GM23338 (cell line): ENCODE measurements around the gene TNIP2. TPM values are rescaled to one million over a fixed set of nuclear protein-coding genes. Genes with fewer than 3 reads are reported as not detected.

ENCODE experiments used
- ATAC-seq: fragments of 200-7000 bp; cut with Tn5 transposase; 3 replicates; pipeline ENCODE4 v1.9.1; 2020
- DNase-seq: peaks from one replicate; pipeline ENCODE4 v3.0.0-alpha.2; 2015; ENCODE audit warnings: low spot score
- H2AFZ ChIP-seq: fragments of 200-600 bp; sonication (generic); 2 replicates; pipeline ENCODE4 v1.8.0; 2016; ENCODE audit warnings: antibody characterized with exemption, mild to moderate bottlenecking, moderate library complexity
- H3F3A ChIP-seq: fragments of 200-600 bp; sonication (generic); replicated peaks from 2 replicates; pipeline ENCODE4 v1.8.0; 2017; ENCODE audit warnings: antibody characterized with exemption, mixed run types, low read depth
- H3K27ac ChIP-seq: fragments of 200-600 bp; sonication (generic); 2 replicates; pipeline ENCODE4 v1.6.1; 2016; ENCODE audit warnings: low read depth
- H3K27me3 ChIP-seq: fragments of 200-600 bp; sonication (generic); 2 replicates; pipeline ENCODE4 v1.8.0; 2016; ENCODE audit warnings: mild to moderate bottlenecking, mixed run types, moderate library complexity; ENCODE audit not compliant: insufficient read depth
- H3K36me3 ChIP-seq: fragments of 200-600 bp; sonication (generic); 2 replicates; pipeline ENCODE4 v1.8.0; 2016; ENCODE audit warnings: mild to moderate bottlenecking; ENCODE audit not compliant: insufficient read depth
- H3K4me1 ChIP-seq: fragments of 200-600 bp; sonication (generic); 2 replicates; pipeline ENCODE4 v1.8.0; 2016; ENCODE audit warnings: mild to moderate bottlenecking, moderate library complexity; ENCODE audit not compliant: insufficient read depth
- H3K4me2 ChIP-seq: fragments of 200-600 bp; sonication (generic); 2 replicates; pipeline ENCODE4 v1.7.1; 2017; ENCODE audit warnings: mixed run types
- H3K4me3 ChIP-seq: fragments of 200-600 bp; sonication (generic); 2 replicates; pipeline ENCODE4 v1.6.1; 2016; ENCODE audit warnings: mixed run types
- H3K79me2 ChIP-seq: fragments of 200-600 bp; sonication (generic); replicated peaks from 2 replicates; pipeline ENCODE4 v1.8.0; 2017; ENCODE audit warnings: mild to moderate bottlenecking; ENCODE audit not compliant: insufficient read depth
- H3K9me2 ChIP-seq: fragments of 200-600 bp; sonication (generic); 2 replicates; pipeline ENCODE4 v1.8.0; 2017; ENCODE audit not compliant: insufficient read depth
- H4K20me1 ChIP-seq: fragments of 200-600 bp; sonication (generic); replicated peaks from 2 replicates; pipeline ENCODE4 v1.8.0; 2017; ENCODE audit warnings: mild to moderate bottlenecking; ENCODE audit not compliant: insufficient read depth
- H3K27ac Mint-ChIP-seq: 2 replicates; pipeline ENCODE4 v1.8.0; 2020; ENCODE audit warnings: inconsistent platforms, mild to moderate bottlenecking, moderate library complexity, mixed read lengths
- H3K27me3 Mint-ChIP-seq: 3 replicates; pipeline ENCODE4 v1.8.0; 2022; ENCODE audit warnings: low read depth, mild to moderate bottlenecking, moderate library complexity, mixed read lengths, inconsistent platforms; ENCODE audit not compliant: insufficient read depth, poor library complexity
- H3K36me3 Mint-ChIP-seq: 3 replicates; pipeline ENCODE4 v1.8.0; 2021; ENCODE audit warnings: low read depth, mild to moderate bottlenecking, inconsistent platforms, moderate library complexity, mixed read lengths
- H3K4me1 Mint-ChIP-seq: 3 replicates; pipeline ENCODE4 v1.8.0; 2020; ENCODE audit warnings: mild to moderate bottlenecking, inconsistent platforms, mixed read lengths
- H3K4me3 Mint-ChIP-seq: 3 replicates; pipeline ENCODE4 v1.8.0; 2021; ENCODE audit warnings: moderate library complexity, mild to moderate bottlenecking, inconsistent platforms, mixed read lengths
- H3K9me3 Mint-ChIP-seq: 3 replicates; pipeline ENCODE4 v1.8.0; 2020; ENCODE audit warnings: moderate library complexity, mild to moderate bottlenecking, inconsistent platforms, mixed read lengths
- CREB1 ChIP-seq: fragments of 250-450 bp; sonication (Bioruptor Pico); IDR thresholded peaks from 2 replicates; pipeline ENCODE4 v1.5.0; 2020; ENCODE audit warnings: low read depth, mild to moderate bottlenecking, moderate library complexity
- POLR2AphosphoS5 ChIP-seq: IDR thresholded peaks from 2 replicates; pipeline ENCODE4 v1.6.1; 2016; ENCODE audit warnings: antibody characterized with exemption, low read depth
- polyA plus RNA-seq: library from polyadenylated mRNA; unstranded; fragments of >200 nt; fragmentation: Nextera tagmentation; extraction: Ambion mirVana; gene quantifications from 2 replicates; pipeline ENCODE4 v1.2.1, GENCODE V29; 2016
- total RNA-seq: library from RNA; depleted of rRNA; stranded (reverse); fragments of >200 nt; shearing (Covaris generic); gene quantifications from 2 replicates; pipeline ENCODE4 v1.2.3, GENCODE V29; 2014
- TF ChIP-seq, protein P1 (sequence below): fragments of 250-450 bp; sonication (Bioruptor Pico); IDR thresholded peaks from 2 replicates; pipeline ENCODE4 v1.5.0; 2020; ENCODE audit warnings: mild to moderate bottlenecking, moderate library complexity
- TF ChIP-seq, protein P2 (sequence below): IDR thresholded peaks from 2 replicates; pipeline ENCODE4 v1.6.1; 2016; ENCODE audit warnings: antibody characterized with exemption
- TF ChIP-seq, protein P3 (sequence below), 2 experiments: fragments of 200-600 bp in 1 of 2; sonication (generic) in 1 of 2; conservative IDR thresholded peaks; 2 replicates each; pipeline versions ENCODE4 v1.5.1 to v1.6.1; 2016 to 2017; ENCODE audit warnings: antibody characterized with exemption in 2 of 2, low read depth in 2 of 2, mild to moderate bottlenecking in 2 of 2, moderate library complexity in 1 of 2

Gene TNIP2
- total and polyA plus RNA-seq, 2 experiments from 2014 or later, result 34.8 to 61.4 TPM

DNA sequence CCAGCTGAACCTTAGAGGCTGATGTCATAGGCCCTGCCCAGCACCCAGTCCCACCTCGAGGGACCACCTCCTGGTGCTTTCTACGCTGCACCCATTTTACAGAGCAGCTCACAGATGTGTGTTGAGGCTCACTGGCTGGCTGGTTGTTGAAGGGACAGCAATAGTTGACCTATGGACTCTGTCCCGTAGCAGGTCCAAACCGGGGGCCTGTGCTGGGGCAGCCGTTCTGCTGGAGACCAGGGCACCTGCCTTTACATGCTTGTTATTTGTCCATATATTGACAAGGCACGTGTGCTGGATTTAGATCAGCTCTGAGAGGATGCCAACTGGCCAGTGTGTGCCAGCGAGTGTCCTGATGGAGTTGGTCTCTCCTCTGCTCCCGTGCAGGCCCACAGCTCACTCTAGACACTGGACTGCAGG is 58.1 kb downstream of the TNIP2 start:
- H3K4me1 ChIP-seq, result no peaks in the 10 kb centered on the region
- no peaks in the 10 kb centered on the region; the same call in 1 of the 2 replicates for H4K20me1 ChIP-seq
- H3F3A ChIP-seq, result no peaks in the 10 kb centered on the region
- ATAC-seq (no peak), DNase-seq (no peak)
- H3K27ac ChIP-seq, result no peak overlapping the region
- Mint-ChIP-seq H3K36me3 (peaks cover 83% of the 10 kb centered on the region), H3K27me3 (peaks cover 5% of the 10 kb centered on the region), H3K27ac (no peak overlapping the region), H3K4me3 (no peak overlapping the region), H3K4me1 (no peaks in the 10 kb centered on the region), H3K9me3 (no peaks in the 10 kb centered on the region)
- no peaks in the 10 kb centered on the region for H3K27me3 ChIP-seq
- H3K9me2 ChIP-seq, result no peaks in the 10 kb centered on the region
- no peaks in the 10 kb centered on the region for H3K79me2 ChIP-seq
- TF ChIP-seq, protein P1, sequence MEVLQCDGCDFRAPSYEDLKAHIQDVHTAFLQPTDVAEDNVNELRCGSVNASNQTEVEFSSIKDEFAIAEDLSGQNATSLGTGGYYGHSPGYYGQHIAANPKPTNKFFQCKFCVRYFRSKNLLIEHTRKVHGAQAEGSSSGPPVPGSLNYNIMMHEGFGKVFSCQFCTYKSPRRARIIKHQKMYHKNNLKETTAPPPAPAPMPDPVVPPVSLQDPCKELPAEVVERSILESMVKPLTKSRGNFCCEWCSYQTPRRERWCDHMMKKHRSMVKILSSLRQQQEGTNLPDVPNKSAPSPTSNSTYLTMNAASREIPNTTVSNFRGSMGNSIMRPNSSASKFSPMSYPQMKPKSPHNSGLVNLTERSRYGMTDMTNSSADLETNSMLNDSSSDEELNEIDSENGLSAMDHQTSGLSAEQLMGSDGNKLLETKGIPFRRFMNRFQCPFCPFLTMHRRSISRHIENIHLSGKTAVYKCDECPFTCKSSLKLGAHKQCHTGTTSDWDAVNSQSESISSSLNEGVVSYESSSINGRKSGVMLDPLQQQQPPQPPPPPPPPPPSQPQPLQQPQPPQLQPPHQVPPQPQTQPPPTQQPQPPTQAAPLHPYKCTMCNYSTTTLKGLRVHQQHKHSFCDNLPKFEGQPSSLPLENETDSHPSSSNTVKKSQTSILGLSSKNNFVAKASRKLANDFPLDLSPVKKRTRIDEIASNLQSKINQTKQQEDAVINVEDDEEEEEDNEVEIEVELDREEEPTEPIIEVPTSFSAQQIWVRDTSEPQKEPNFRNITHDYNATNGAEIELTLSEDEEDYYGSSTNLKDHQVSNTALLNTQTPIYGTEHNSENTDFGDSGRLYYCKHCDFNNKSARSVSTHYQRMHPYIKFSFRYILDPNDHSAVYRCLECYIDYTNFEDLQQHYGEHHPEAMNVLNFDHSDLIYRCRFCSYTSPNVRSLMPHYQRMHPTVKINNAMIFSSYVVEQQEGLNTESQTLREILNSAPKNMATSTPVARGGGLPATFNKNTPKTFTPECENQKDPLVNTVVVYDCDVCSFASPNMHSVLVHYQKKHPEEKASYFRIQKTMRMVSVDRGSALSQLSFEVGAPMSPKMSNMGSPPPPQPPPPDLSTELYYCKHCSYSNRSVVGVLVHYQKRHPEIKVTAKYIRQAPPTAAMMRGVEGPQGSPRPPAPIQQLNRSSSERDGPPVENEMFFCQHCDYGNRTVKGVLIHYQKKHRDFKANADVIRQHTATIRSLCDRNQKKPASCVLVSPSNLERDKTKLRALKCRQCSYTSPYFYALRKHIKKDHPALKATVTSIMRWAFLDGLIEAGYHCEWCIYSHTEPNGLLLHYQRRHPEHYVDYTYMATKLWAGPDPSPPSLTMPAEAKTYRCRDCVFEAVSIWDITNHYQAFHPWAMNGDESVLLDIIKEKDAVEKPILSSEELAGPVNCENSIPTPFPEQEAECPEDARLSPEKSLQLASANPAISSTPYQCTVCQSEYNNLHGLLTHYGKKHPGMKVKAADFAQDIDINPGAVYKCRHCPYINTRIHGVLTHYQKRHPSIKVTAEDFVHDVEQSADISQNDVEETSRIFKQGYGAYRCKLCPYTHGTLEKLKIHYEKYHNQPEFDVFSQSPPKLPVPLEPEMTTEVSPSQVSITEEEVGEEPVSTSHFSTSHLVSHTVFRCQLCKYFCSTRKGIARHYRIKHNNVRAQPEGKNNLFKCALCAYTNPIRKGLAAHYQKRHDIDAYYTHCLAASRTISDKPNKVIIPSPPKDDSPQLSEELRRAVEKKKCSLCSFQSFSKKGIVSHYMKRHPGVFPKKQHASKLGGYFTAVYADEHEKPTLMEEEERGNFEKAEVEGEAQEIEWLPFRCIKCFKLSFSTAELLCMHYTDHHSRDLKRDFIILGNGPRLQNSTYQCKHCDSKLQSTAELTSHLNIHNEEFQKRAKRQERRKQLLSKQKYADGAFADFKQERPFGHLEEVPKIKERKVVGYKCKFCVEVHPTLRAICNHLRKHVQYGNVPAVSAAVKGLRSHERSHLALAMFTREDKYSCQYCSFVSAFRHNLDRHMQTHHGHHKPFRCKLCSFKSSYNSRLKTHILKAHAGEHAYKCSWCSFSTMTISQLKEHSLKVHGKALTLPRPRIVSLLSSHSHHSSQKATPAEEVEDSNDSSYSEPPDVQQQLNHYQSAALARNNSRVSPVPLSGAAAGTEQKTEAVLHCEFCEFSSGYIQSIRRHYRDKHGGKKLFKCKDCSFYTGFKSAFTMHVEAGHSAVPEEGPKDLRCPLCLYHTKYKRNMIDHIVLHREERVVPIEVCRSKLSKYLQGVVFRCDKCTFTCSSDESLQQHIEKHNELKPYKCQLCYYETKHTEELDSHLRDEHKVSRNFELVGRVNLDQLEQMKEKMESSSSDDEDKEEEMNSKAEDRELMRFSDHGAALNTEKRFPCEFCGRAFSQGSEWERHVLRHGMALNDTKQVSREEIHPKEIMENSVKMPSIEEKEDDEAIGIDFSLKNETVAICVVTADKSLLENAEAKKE (CRISPR knock-in tag), result no peak
- no peak for TF ChIP-seq CREB1 (CRISPR knock-in tag)
- TF ChIP-seq POLR2AphosphoS5, result no peak
- TF ChIP-seq, protein P2, sequence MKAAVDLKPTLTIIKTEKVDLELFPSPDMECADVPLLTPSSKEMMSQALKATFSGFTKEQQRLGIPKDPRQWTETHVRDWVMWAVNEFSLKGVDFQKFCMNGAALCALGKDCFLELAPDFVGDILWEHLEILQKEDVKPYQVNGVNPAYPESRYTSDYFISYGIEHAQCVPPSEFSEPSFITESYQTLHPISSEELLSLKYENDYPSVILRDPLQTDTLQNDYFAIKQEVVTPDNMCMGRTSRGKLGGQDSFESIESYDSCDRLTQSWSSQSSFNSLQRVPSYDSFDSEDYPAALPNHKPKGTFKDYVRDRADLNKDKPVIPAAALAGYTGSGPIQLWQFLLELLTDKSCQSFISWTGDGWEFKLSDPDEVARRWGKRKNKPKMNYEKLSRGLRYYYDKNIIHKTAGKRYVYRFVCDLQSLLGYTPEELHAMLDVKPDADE, result no peak
- TF ChIP-seq, protein P3, sequence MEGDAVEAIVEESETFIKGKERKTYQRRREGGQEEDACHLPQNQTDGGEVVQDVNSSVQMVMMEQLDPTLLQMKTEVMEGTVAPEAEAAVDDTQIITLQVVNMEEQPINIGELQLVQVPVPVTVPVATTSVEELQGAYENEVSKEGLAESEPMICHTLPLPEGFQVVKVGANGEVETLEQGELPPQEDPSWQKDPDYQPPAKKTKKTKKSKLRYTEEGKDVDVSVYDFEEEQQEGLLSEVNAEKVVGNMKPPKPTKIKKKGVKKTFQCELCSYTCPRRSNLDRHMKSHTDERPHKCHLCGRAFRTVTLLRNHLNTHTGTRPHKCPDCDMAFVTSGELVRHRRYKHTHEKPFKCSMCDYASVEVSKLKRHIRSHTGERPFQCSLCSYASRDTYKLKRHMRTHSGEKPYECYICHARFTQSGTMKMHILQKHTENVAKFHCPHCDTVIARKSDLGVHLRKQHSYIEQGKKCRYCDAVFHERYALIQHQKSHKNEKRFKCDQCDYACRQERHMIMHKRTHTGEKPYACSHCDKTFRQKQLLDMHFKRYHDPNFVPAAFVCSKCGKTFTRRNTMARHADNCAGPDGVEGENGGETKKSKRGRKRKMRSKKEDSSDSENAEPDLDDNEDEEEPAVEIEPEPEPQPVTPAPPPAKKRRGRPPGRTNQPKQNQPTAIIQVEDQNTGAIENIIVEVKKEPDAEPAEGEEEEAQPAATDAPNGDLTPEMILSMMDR (conservative IDR thresholded peaks at IDR 0.05; ENCODE audit: low read depth in 2 of 2), result no peak
- no peak overlapping the region for H3K4me3 ChIP-seq
- no peak overlapping the region for H3K4me2 ChIP-seq
- H2AFZ ChIP-seq, result no peak overlapping the region
- H3K36me3 ChIP-seq, result peaks cover 27% of the 10 kb centered on the region
